H1 (cell line): ENCODE data around the gene GSG1L. TPM values are rescaled to one million over a fixed set of nuclear protein-coding genes. Genes with fewer than 3 reads are reported as not detected.

Experiments used
- CHD7 ChIP-seq: fragments of 300-600 bp; sonication (generic); IDR thresholded peaks from 2 replicates; pipeline ENCODE4 v1.7.1; 2012; ENCODE audit warnings: low read length, moderate library complexity, mild to moderate bottlenecking, inconsistent platforms; ENCODE audit not compliant: insufficient replicate concordance
- JUN ChIP-seq: IDR thresholded peaks from 2 replicates; pipeline ENCODE4 v1.6.1; 2011; ENCODE audit warnings: low read depth, mild to moderate bottlenecking, improper control_type of control experiment, low read length
- polyA plus RNA-seq, 7 experiments: library from polyadenylated mRNA; depleted of rRNA in 3 of 7; stranded (reverse) in 5 of 7; unstranded in 2 of 7; fragments of >200 nt in 5 of 7; fragments of 200-250 nt in 2 of 7; gene quantifications; 1 replicate in 5 of 7; 2 replicates in 1 of 7; 4 replicates in 1 of 7; pipeline versions ENCODE4 v1.2.1 to v1.2.3, GENCODE V29; 2011 to 2013; ENCODE audit warnings: missing spikeins in 2 of 7, mixed read lengths in 2 of 7
- total RNA-seq: library from RNA; stranded (reverse); fragmentation: NEBNext Ultra II Directional; extraction: Animal tissue kit (Norgen Biotek cat#: 25700); gene quantifications from 2 replicates; pipeline ENCODE4 v1.2.1, GENCODE V29; 2021

GSG1L gene
- total and polyA plus RNA-seq, 2 of the 8 experiments (the other 6 are each of a cell fraction or from before 2014, with no cell fraction given): 0.71 to 1.1 TPM

DNA sequence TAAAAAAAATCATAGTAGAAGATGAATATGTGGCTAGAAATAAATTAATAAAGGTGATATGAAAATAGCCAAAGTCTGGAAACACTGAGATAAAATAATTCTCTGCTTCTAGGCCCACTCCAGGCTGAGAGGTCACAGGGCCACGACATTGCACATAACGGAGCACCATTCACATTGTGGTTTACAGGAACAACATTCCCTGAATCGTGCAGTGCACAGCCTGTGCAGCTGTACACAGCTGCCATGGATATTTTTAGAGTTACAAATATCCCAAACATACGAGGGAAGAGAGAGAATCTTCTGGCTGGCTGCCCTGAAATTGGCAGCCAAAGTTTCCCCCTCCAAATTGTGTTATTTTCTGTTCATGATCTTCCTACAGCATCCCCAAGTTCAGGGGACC lies 68.8 kb downstream of the GSG1L start (continued):
- no peak for TF ChIP-seq CHD7
- no peak for TF ChIP-seq JUN
